Spleen (tissue), 7 donors: ENCODE measurements around the gene ZNF784.
"Not testable (repeated sequence)": the region's sequence is repeated elsewhere in the genome, so short reads cannot be mapped to it uniquely, and the experiment has no call there.

Experiments
- POLR2A ChIP-seq, 3 donors: fragments of 450-650 bp; IDR thresholded peaks; one replicate each; pipeline ENCODE4 v1.5.1; 2017; ENCODE audit warnings: antibody characterized with exemption in 3 of 3, mild to moderate bottlenecking in 1 of 3
- POLR2AphosphoS5 ChIP-seq, 3 donors: sonication (generic); formaldehyde crosslinking; IDR thresholded peaks; one replicate each; pipeline ENCODE4 v1.5.1; 2017; ENCODE audit warnings: antibody characterized with exemption in 3 of 3
- TF ChIP-seq, protein P1 (sequence below), 11 experiments: fragments of 200-600 bp in 7 of 11; fragments of 450-650 bp in 4 of 11; sonication (generic) in 4 of 11; IDR thresholded peaks in 8 of 11; conservative IDR thresholded peaks in 3 of 11; 1 replicate in 7 of 11; 2 replicates in 4 of 11; pipeline versions ENCODE4 v1.4.0 to v1.8.0; 2016 to 2021; ENCODE audit warnings: antibody characterized with exemption in 11 of 11, inconsistent platforms in 4 of 11, mild to moderate bottlenecking in 1 of 11
- donor health status: DM: no; HTN: no; CAD: no; lungs with moderate emphysema.
- donor health status: DM: no; HTN: no; CAD: no.
- donor health status: DM: no; HTN: no; CAD: no.

DNA sequence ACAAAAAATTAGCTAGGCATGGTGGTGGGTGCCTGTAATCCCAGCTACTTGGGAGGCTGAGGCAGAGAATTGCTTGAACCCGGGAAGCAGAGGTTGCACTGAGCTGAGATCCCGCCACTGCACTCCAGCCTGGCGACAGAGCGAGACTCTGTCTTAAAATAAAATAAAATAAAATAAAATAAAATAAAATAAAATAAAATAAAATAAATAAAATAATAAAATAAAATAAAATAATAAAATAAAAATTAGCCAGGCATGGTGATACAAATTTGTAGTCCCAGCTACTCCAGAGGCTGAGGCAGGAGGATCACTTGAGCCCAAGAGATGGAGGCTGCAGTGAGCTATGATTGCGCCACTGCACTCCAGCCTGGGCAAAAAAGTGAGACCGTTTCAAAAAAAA is 50.4 kb downstream of the ZNF784 start:
- TF ChIP-seq POLR2A, POLR2AphosphoS5 (IDR thresholded peaks at IDR 0.05): not testable (repeated sequence)
- TF ChIP-seq, protein P1, sequence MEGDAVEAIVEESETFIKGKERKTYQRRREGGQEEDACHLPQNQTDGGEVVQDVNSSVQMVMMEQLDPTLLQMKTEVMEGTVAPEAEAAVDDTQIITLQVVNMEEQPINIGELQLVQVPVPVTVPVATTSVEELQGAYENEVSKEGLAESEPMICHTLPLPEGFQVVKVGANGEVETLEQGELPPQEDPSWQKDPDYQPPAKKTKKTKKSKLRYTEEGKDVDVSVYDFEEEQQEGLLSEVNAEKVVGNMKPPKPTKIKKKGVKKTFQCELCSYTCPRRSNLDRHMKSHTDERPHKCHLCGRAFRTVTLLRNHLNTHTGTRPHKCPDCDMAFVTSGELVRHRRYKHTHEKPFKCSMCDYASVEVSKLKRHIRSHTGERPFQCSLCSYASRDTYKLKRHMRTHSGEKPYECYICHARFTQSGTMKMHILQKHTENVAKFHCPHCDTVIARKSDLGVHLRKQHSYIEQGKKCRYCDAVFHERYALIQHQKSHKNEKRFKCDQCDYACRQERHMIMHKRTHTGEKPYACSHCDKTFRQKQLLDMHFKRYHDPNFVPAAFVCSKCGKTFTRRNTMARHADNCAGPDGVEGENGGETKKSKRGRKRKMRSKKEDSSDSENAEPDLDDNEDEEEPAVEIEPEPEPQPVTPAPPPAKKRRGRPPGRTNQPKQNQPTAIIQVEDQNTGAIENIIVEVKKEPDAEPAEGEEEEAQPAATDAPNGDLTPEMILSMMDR (IDR thresholded peaks at IDR 0.05 in 8 of 11, conservative IDR thresholded peaks at IDR 0.05 in 3 of 11): not testable (repeated sequence)
